Vagina (tissue), 2 donors: ENCODE results near the gene OVAAL. TPM values are rescaled to one million over a fixed set of nuclear protein-coding genes. Genes with fewer than 3 reads are reported as not detected.

Source experiments
- DNase-seq, 2 donors: peaks; one replicate each; pipeline ENCODE4 v3.0.0-alpha.2; 2017; ENCODE audit errors: extremely low spot score in 2 of 2
- H3K27ac ChIP-seq: fragments of 200-600 bp; sonication (generic); one replicate; pipeline ENCODE4 v1.5.1; 2019
- H3K27me3 ChIP-seq: fragments of 200-600 bp; sonication (generic); one replicate; pipeline ENCODE4 v1.5.1; 2019
- H3K36me3 ChIP-seq, 2 donors: fragments of 200-600 bp; sonication (generic); one replicate each; pipeline ENCODE4 v1.5.1; 2017 to 2019
- H3K4me1 ChIP-seq: fragments of 200-600 bp; sonication (generic); one replicate; pipeline ENCODE4 v1.5.1; 2019
- H3K4me3 ChIP-seq, 2 donors: fragments of 200-600 bp; sonication (generic); 1 replicate in 1 of 2; 2 replicates in 1 of 2; pipeline ENCODE4 v1.5.1; 2016 to 2019
- H3K9me3 ChIP-seq: fragments of 200-600 bp; sonication (generic); one replicate; pipeline ENCODE4 v1.5.1; 2019
- CTCF ChIP-seq, 3 experiments: fragments of 450-650 bp in 2 of 3; fragments of 200-600 bp in 1 of 3; sonication (generic) in 1 of 3; IDR thresholded peaks; one replicate each; pipeline ENCODE4 v1.5.1; 2017 to 2019; ENCODE audit warnings: antibody characterized with exemption in 3 of 3, mild to moderate bottlenecking in 2 of 3, moderate library complexity in 2 of 3
- POLR2A ChIP-seq, 2 donors: fragments of 450-650 bp; IDR thresholded peaks; one replicate each; pipeline ENCODE4 v1.6.1; 2017; ENCODE audit warnings: antibody characterized with exemption in 2 of 2, mild to moderate bottlenecking in 2 of 2, moderate library complexity in 2 of 2
- POLR2AphosphoS5 ChIP-seq, 2 donors: sonication (generic); formaldehyde crosslinking; IDR thresholded peaks; one replicate each; pipeline ENCODE4 v1.9.0; 2017; ENCODE audit warnings: antibody characterized with exemption in 2 of 2, mild to moderate bottlenecking in 2 of 2, low read depth in 1 of 2; ENCODE audit not compliant: insufficient read depth in 1 of 2
- intact Hi-C: fragments of 100-400 bp; cut with DNase I; formaldehyde crosslinking; loops from one replicate; pipeline ENCODE4 v1.15.1; 2023
- total RNA-seq: library from RNA; depleted of rRNA; stranded (reverse); fragments of >200 nt; gene quantifications from one replicate; pipeline ENCODE4 v1.2.3, GENCODE V29; 2016

OVAAL gene
- total RNA-seq, 1 donor from 2014 or later = not detected

GRCh38 chr1:180577361-180577760 lies 18.6 kb downstream of the OVAAL start:
- intact Hi-C loops = no loop called here
- H3K4me3 ChIP-seq = no peak overlapping the region
- H3K36me3 ChIP-seq = no peaks in the 10 kb centered on the region
- TF ChIP-seq POLR2AphosphoS5 (IDR thresholded peaks at IDR 0.05; ENCODE audit: insufficient read depth in 1 of 2, low read depth in 1 of 2) (no peak), POLR2A (IDR thresholded peaks at IDR 0.05) (no peak), CTCF (IDR thresholded peaks at IDR 0.05) (no peak)
- H3K4me1 ChIP-seq = no peaks in the 10 kb centered on the region
- no peak for DNase-seq
- no peaks in the 10 kb centered on the region for H3K27me3 ChIP-seq
- H3K9me3 ChIP-seq = no peaks in the 10 kb centered on the region
- H3K27ac ChIP-seq = no peak overlapping the region

DNA sequence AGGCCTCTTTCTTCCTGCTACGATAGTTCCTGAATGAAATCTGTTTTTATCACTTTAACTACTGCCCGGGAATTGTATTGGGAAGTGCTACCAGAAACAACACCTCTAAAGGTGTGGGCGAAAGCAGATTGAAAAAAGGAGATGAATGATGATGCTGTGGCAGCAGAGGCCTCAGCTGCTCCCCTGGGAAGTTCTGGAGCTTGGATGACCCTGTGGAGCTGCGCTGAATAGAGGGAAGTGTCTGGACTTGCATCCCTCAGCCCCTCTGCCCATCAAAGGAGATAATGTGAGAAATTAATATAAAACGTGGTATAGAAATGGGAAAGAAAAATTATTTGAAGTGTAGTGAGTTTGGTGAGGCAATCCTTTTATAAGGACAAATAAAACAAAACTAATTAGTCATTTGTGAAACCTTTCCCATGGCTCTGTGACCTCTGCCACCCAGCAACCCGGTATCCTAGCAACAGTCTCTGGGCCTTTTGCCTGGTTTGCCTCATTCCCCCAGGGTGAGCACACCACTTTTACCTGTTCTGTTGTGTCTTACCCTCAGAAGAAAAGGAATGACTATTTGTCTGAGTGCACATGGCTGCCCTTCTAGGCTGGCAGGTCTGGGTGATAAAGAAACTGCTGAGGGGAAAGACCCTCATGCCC lies 21.3 kb downstream of the OVAAL start:
- Histone ChIP-seq H3K4me1 (no peaks in the 10 kb centered on the region), H3K4me3 (no peak overlapping the region), H3K9me3 (no peaks in the 10 kb centered on the region), H3K27ac (no peak overlapping the region), H3K36me3 (no peaks in the 10 kb centered on the region), H3K27me3 (no peaks in the 10 kb centered on the region)
- intact Hi-C loops = no loop called here
- DNase-seq = no peak
- no peak for TF ChIP-seq CTCF (IDR thresholded peaks at IDR 0.05)
- TF ChIP-seq POLR2A (IDR thresholded peaks at IDR 0.05) = no peak
- TF ChIP-seq POLR2AphosphoS5 (IDR thresholded peaks at IDR 0.05; ENCODE audit: insufficient read depth in 1 of 2, low read depth in 1 of 2) = no peak

- no peaks in the 10 kb centered on the region for H3K27me3 ChIP-seq
- H3K27ac ChIP-seq = no peak overlapping the region
- DNase-seq = no peak
- TF ChIP-seq POLR2A (IDR thresholded peaks at IDR 0.05) (no peak), CTCF (IDR thresholded peaks at IDR 0.05) (no peak), POLR2AphosphoS5 (IDR thresholded peaks at IDR 0.05; ENCODE audit: insufficient read depth in 1 of 2, low read depth in 1 of 2) (no peak)
- no peaks in the 10 kb centered on the region for H3K4me1 ChIP-seq
- no peaks in the 10 kb centered on the region for H3K9me3 ChIP-seq
- H3K36me3 ChIP-seq = no peaks in the 10 kb centered on the region
- H3K4me3 ChIP-seq = no peak overlapping the region
- intact Hi-C loops = no loop called here
These were observed 22.9 kb downstream of the OVAAL start for GRCh38 chr1:180581635-180582039.

DNA sequence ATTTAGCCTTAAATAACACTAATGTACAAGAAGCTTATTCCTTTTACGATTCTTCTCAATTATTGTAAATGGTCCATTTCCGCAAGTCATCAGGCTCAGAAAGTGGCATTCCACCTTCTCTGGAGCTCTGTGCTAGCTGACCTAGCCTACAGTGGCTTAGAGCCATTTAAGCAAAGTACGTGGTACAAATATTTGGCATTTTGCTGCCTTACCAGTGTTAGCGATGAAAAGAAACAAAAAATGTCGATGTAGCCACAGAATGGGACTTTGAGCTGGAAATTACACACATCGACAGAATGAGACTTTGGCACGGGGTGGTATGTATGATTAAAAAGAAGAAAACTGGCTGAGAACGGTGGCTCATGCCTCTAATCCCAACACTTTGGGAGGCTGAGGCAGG lies 26.1 kb downstream of the OVAAL start:
- no peaks in the 10 kb centered on the region for H3K27me3 ChIP-seq
- H3K4me1 ChIP-seq = no peaks in the 10 kb centered on the region
- no peak overlapping the region for H3K4me3 ChIP-seq
- no peak overlapping the region for H3K27ac ChIP-seq
- DNase-seq = no peak
- no peaks in the 10 kb centered on the region for H3K36me3 ChIP-seq
- intact Hi-C loops = no loop called here
- no peaks in the 10 kb centered on the region for H3K9me3 ChIP-seq
- TF ChIP-seq POLR2AphosphoS5 (IDR thresholded peaks at IDR 0.05; ENCODE audit: insufficient read depth in 1 of 2, low read depth in 1 of 2) (no peak), CTCF (IDR thresholded peaks at IDR 0.05) (no peak), POLR2A (IDR thresholded peaks at IDR 0.05) (no peak)

DNA sequence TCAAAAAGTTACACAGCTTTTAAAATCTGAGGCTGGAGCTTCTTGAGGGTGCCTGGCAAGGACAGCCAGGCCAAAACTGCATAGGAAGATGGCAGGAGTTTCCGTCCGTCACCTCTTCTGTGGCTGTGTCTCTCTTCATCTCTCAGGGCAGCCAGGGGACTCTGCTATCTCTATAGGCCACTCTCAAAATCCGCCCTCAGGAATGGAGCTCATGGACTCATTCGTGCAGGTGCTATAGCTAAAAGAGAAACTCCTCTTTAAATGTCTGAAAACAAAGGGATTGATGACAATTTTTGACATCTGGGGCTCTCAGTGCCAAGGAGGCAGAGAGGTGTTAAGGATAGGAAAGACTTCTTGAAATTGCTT lies 27.2 kb downstream of the OVAAL start:
- DNase-seq = no peak
- TF ChIP-seq CTCF (IDR thresholded peaks at IDR 0.05) (no peak), POLR2A (IDR thresholded peaks at IDR 0.05) (no peak), POLR2AphosphoS5 (IDR thresholded peaks at IDR 0.05; ENCODE audit: insufficient read depth in 1 of 2, low read depth in 1 of 2) (no peak)
- Histone ChIP-seq H3K27ac (no peak overlapping the region), H3K36me3 (no peaks in the 10 kb centered on the region), H3K9me3 (no peaks in the 10 kb centered on the region), H3K27me3 (no peaks in the 10 kb centered on the region), H3K4me1 (no peaks in the 10 kb centered on the region), H3K4me3 (no peak overlapping the region)
- intact Hi-C loops = no loop called here
